ENCODE data around the gene GDF7.
A peak's percentile ranks its signal among the peaks of the same experiment; 100 is the strongest.

The GDF7 gene

GRCh38 chr2:20675701-20676352, 8.9 kb downstream of the GDF7 start:
- peak; percentile 28 for DNase-seq

- no peak for DNase-seq
These were observed 9.6 kb downstream of the GDF7 start for GRCh38 chr2:20676353-20677215.

GRCh38 chr2:20677301-20678085, 10.5 kb downstream of the GDF7 start:
- no peak for DNase-seq

GRCh38 chr2:20678086-20678395, 11.1 kb downstream of the GDF7 start:
- DNase-seq = no peak

GRCh38 chr2:20678780-20679179, 11.8 kb downstream of the GDF7 start:
- DNase-seq = no peak

GRCh38 chr2:20680744-20681375, 13.9 kb downstream of the GDF7 start:
- no peak for DNase-seq

- DNase-seq = no peak
These were observed 15.4 kb downstream of the GDF7 start for GRCh38 chr2:20682167-20682920.

GRCh38 chr2:20684581-20685063, 17.7 kb downstream of the GDF7 start:
- no peak for DNase-seq

GRCh38 chr2:20687260-20687832, 20.4 kb downstream of the GDF7 start:
- no peak for DNase-seq

GRCh38 chr2:20689428-20690264, 22.7 kb downstream of the GDF7 start:
- no peak for DNase-seq

- DNase-seq = no peak
These were observed 24.3 kb downstream of the GDF7 start for GRCh38 chr2:20691076-20691734.

- DNase-seq = no peak
These were observed 25.1 kb downstream of the GDF7 start for GRCh38 chr2:20692081-20692480.

- no peak for DNase-seq
These were observed 26.4 kb downstream of the GDF7 start for GRCh38 chr2:20693317-20693716.

GRCh38 chr2:20696366-20696765, 29.4 kb downstream of the GDF7 start:
- no peak for DNase-seq

GRCh38 chr2:20697322-20697934, 30.5 kb downstream of the GDF7 start:
- DNase-seq = no peak

- no peak for DNase-seq
These were observed 32.1 kb downstream of the GDF7 start for GRCh38 chr2:20698916-20699613.

- DNase-seq = no peak
These were observed 35.6 kb downstream of the GDF7 start for GRCh38 chr2:20702563-20702962.

GRCh38 chr2:20704886-20705285, 37.9 kb downstream of the GDF7 start:
- DNase-seq = no peak

GRCh38 chr2:20706217-20706616, 39.3 kb downstream of the GDF7 start:
- DNase-seq = no peak

Data from CD4-positive, alpha-beta T cell treated with Interleukin-6 for 4 hours (primary cell).